GM12878 (cell line): ENCODE results near the gene SLCO4A1. TPM values are rescaled to one million over a fixed set of nuclear protein-coding genes. Genes with fewer than 3 reads are reported as not detected.

ENCODE experiments used
- ATAC-seq: fragments of 200-7000 bp; cut with Tn5 transposase; 3 replicates; pipeline ENCODE4 v1.9.1; 2020; ENCODE audit warnings: mild to moderate bottlenecking, moderate library complexity
- BruUV-seq: library from RNA; stranded (reverse); fragments of 400-500 nt; replicated peaks from 2 replicates; lab custom pipeline; 2021; lab: Mats Ljungman, UMichigan
- CTCF ChIA-PET: fragments of 300-600 bp; sonication (Branson Sonifier 250); formaldehyde crosslinking; extraction: SDS; loops from one replicate; lab custom pipeline; 2021; ENCODE audit warnings: inconsistent platforms; lab: Yijun Ruan, JAX
- POLR2A ChIA-PET: fragments of 350-600 bp; formaldehyde crosslinking; extraction: SDS; loops from one replicate; lab custom pipeline; 2021; ENCODE audit warnings: inconsistent platforms; lab: Charles Lee
- RAD21 ChIA-PET: fragments of 300-600 bp; sonication (Branson Sonifier 250); formaldehyde crosslinking; loops from one replicate; lab custom pipeline; 2023; ENCODE audit warnings: antibody characterized with exemption; ENCODE audit not compliant: unreplicated experiment; lab: Charles Lee
- SMC1A ChIA-PET: fragments of 300-600 bp; sonication (Branson Sonifier 250); formaldehyde crosslinking; loops from one replicate; lab custom pipeline; 2023; ENCODE audit not compliant: unreplicated experiment, uncharacterized antibody; lab: Charles Lee
- DNase-seq: peaks from one replicate; pipeline ENCODE4 v3.0.0-alpha.2; 2011; ENCODE audit warnings: low read depth, low spot score
- FAIRE-seq: peaks from 3 replicates; lab custom pipeline; 2011; peaks lifted over from hg19 to GRCh38; lab: Jason Lieb, UNC
- H2AFZ ChIP-seq: 2 replicates; pipeline ENCODE4 v1.6.0; 2011; ENCODE audit warnings: low read depth, low read length, control low read depth; ENCODE audit not compliant: control insufficient read depth
- H3K27ac ChIP-seq: 2 replicates; pipeline ENCODE4 v1.5.1; 2011; ENCODE audit warnings: control low read depth; ENCODE audit not compliant: control insufficient read depth, insufficient read depth
- H3K27me3 ChIP-seq, 2 experiments: replicated peaks in 1 of 2; 2 replicates each; pipeline versions ENCODE4 v1.6.0 to v1.6.1; 2011; ENCODE audit warnings: low read length in 1 of 2; ENCODE audit not compliant: control insufficient read depth in 2 of 2, insufficient read depth in 2 of 2
- H3K36me3 ChIP-seq, 2 experiments: 2 replicates each; pipeline ENCODE4 v1.5.1; 2011; ENCODE audit warnings: low read length in 1 of 2; ENCODE audit not compliant: control insufficient read depth in 2 of 2, insufficient read depth in 2 of 2
- H3K4me1 ChIP-seq: 2 replicates; pipeline ENCODE4 v1.6.1; 2011; ENCODE audit warnings: mild to moderate bottlenecking, low read length, moderate library complexity, mixed read lengths; ENCODE audit not compliant: control insufficient read depth, insufficient read depth
- H3K4me2 ChIP-seq: 2 replicates; pipeline ENCODE4 v1.6.0; 2011; ENCODE audit warnings: control low read depth; ENCODE audit not compliant: control insufficient read depth, insufficient read depth
- H3K4me3 ChIP-seq: fragments of 200-600 bp; sonication (generic); 2 replicates; pipeline ENCODE4 v1.5.1; 2016
- H3K79me2 ChIP-seq: 2 replicates; pipeline ENCODE4 v1.6.0; 2011; ENCODE audit warnings: low read length; ENCODE audit not compliant: control insufficient read depth, insufficient read depth
- H3K9ac ChIP-seq: 2 replicates; pipeline ENCODE4 v1.8.0; 2011; ENCODE audit warnings: low read length, control low read depth, mixed read lengths; ENCODE audit not compliant: control insufficient read depth, insufficient read depth
- H3K9me3 ChIP-seq: replicated peaks from 3 replicates; pipeline ENCODE4 v1.5.1; 2011; ENCODE audit warnings: mild to moderate bottlenecking, low read length; ENCODE audit not compliant: control insufficient read depth, insufficient read depth
- H4K20me1 ChIP-seq: 2 replicates; pipeline ENCODE4 v1.6.0; 2011; ENCODE audit not compliant: control insufficient read depth, insufficient read depth
- NR2F1 ChIP-seq: fragments of 450-650 bp; conservative IDR thresholded peaks from 2 replicates; pipeline ENCODE4 v1.6.1; 2017; ENCODE audit warnings: mild to moderate bottlenecking
- ZNF24 ChIP-seq: fragments of 450-650 bp; IDR thresholded peaks from 2 replicates; pipeline ENCODE4 v1.6.1; 2017; ENCODE audit warnings: antibody characterized with exemption, mild to moderate bottlenecking
- WGBS: methylation state at CpG from one replicate; pipeline ENCODE4 v1.1.6; 2016; ENCODE audit warnings: low lambda C conversion rate; ENCODE audit not compliant: insufficient replicate concordance, insufficient coverage; ENCODE audit errors: missing lambda C conversion rate; 5-methylcytosine and 5-hydroxymethylcytosine counted together
- in situ Hi-C: fragments of 300-500 bp; cut with MboI; formaldehyde crosslinking; loops from 9 replicates; pipeline ENCODE4 v1.14.3; 2018; ENCODE audit warnings: mixed read lengths
- intact Hi-C: fragments of 100-400 bp; cut with micrococcal nuclease; formaldehyde crosslinking; loops from one replicate; pipeline ENCODE4 v1.14.2; 2022; ENCODE audit not compliant: unreplicated experiment
- polyA plus RNA-seq, 11 experiments: library from polyadenylated mRNA; depleted of rRNA in 4 of 11; unstranded in 6 of 11; stranded (reverse) in 5 of 11; fragments of >200 nt; fragmentation: Nextera tagmentation in 4 of 11; fragmentation: Illumina TruSeq in 1 of 11; extraction: Ambion mirVana in 4 of 11; extraction: Trizol in 1 of 11; gene quantifications; 1 replicate in 1 of 11; 2 replicates in 10 of 11; pipeline versions ENCODE4 v1.2.1 to v1.2.3, GENCODE V29; 2011 to 2016; ENCODE audit warnings: inconsistent platforms in 2 of 11, missing spikeins in 2 of 11, low read depth in 1 of 11
- total RNA-seq, 4 experiments: library from RNA; depleted of rRNA in 3 of 4; stranded (reverse); fragments of >200 nt in 3 of 4; fragmentation: Illumina TruSeq in 1 of 4; extraction: Trizol in 1 of 4; gene quantifications; 2 replicates each; pipeline versions ENCODE4 v1.2.1 to v1.2.3, GENCODE V29; 2013 to 2021
- TF ChIP-seq, protein P1 (sequence below): fragments of 450-650 bp; IDR thresholded peaks from 2 replicates; pipeline ENCODE4 v1.6.1; 2018; ENCODE audit warnings: borderline replicate concordance, mild to moderate bottlenecking; ENCODE audit not compliant: partially characterized antibody
- TF ChIP-seq, protein P2 (sequence below): fragments of 450-650 bp; IDR thresholded peaks from 2 replicates; pipeline ENCODE4 v1.6.1; 2017; ENCODE audit warnings: low read depth, mild to moderate bottlenecking, moderate library complexity

The SLCO4A1 gene
- total and polyA plus RNA-seq, 10 of the 15 experiments (the other 5 are each of a cell fraction or from before 2014, with no cell fraction given), result 2.1 to 30.7 (median 12.0) TPM

DNA sequence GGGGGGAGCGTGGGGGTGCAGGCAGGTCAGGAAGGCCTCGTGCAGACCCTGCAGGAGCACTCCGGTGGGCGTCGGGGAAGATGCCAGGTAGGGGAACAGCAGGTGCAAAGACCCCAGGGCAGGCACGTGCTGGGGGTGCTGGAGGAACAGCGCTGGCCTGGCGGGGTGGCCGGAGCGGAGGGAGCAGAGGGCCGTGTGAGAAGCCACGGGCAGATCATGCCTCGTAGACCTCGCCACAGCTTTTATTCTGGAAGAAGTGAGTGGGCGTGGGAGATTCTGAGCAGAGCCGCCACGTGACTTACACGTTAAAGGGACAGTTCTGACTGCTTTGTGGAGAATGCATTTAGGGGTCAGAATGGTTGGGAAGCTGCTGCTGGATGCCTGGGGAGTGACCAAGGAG, 75.6 kb downstream of the SLCO4A1 start:
- H3K4me3 ChIP-seq, result no peak overlapping the region
- H3K9me3 ChIP-seq, result peaks cover 9% of the 10 kb centered on the region; the same call in 1 of the 3 replicates
- H3K27me3 ChIP-seq, result peaks cover 2 to 4% of the 10 kb centered on the region in 2 experiments; a peak in 1 of 4 replicates
- TF ChIP-seq, protein P1, sequence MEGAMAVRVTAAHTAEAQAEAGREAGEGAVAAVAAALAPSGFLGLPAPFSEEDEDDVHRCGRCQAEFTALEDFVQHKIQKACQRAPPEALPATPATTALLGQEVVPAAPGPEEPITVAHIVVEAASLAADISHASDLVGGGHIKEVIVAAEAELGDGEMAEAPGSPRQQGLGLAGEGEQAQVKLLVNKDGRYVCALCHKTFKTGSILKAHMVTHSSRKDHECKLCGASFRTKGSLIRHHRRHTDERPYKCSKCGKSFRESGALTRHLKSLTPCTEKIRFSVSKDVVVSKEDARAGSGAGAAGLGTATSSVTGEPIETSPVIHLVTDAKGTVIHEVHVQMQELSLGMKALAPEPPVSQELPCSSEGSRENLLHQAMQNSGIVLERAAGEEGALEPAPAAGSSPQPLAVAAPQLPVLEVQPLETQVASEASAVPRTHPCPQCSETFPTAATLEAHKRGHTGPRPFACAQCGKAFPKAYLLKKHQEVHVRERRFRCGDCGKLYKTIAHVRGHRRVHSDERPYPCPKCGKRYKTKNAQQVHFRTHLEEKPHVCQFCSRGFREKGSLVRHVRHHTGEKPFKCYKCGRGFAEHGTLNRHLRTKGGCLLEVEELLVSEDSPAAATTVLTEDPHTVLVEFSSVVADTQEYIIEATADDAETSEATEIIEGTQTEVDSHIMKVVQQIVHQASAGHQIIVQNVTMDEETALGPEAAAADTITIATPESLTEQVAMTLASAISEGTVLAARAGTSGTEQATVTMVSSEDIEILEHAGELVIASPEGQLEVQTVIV, result no peak
- TF ChIP-seq, protein P2, sequence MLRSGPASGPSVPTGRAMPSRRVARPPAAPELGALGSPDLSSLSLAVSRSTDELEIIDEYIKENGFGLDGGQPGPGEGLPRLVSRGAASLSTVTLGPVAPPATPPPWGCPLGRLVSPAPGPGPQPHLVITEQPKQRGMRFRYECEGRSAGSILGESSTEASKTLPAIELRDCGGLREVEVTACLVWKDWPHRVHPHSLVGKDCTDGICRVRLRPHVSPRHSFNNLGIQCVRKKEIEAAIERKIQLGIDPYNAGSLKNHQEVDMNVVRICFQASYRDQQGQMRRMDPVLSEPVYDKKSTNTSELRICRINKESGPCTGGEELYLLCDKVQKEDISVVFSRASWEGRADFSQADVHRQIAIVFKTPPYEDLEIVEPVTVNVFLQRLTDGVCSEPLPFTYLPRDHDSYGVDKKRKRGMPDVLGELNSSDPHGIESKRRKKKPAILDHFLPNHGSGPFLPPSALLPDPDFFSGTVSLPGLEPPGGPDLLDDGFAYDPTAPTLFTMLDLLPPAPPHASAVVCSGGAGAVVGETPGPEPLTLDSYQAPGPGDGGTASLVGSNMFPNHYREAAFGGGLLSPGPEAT, result no peak
- TF ChIP-seq ZNF24 (no peak), NR2F1 (no peak)
- TF ChIP-seq, all 136 proteins: peak for 0
- Histone ChIP-seq H4K20me1 (no peaks in the 10 kb centered on the region), H3K9ac (no peak overlapping the region), H3K4me2 (no peak overlapping the region), H3K36me3 (no peaks in the 10 kb centered on the region), H3K27ac (no peak overlapping the region), H3K79me2 (no peaks in the 10 kb centered on the region), H3K4me1 (no peaks in the 10 kb centered on the region), H2AFZ (no peak overlapping the region)
- POLR2A ChIA-PET, result no interaction called here
- SMC1A ChIA-PET, result no interaction called here
- no TSS peak for BruUV-seq
- in situ Hi-C loops (no loop called here), intact Hi-C loops (no loop called here)
- ATAC-seq, result no peak
- 54% methylated on average over 18 of the region's 18 CpGs for WGBS
- no peak for DNase-seq
- CTCF ChIA-PET, result interaction anchor here (1.0 kb wide), 1 partner anchor 90 kb away, joined by 4 read pairs; no protein-coding TSS in a partner anchor
- RAD21 ChIA-PET, result no interaction called here
- FAIRE-seq, result no peak
